HepG2 (cell line): Measurements from ENCODE around the gene STX5. TPM values are rescaled to one million over a fixed set of nuclear protein-coding genes. Genes with fewer than 3 reads are reported as not detected.

Experiments
- ATRX ChIP-seq: sonication (generic); formaldehyde crosslinking; IDR thresholded peaks from 2 replicates; pipeline ENCODE4 v1.4.0; 2020; ENCODE audit warnings: missing genetic modification reagents, borderline replicate concordance
- BHLHE40 ChIP-seq: IDR thresholded peaks from 2 replicates; pipeline ENCODE4 v1.6.1; 2011; ENCODE audit warnings: low read length, improper control_type of control experiment
- CHD4 ChIP-seq: fragments of 200-600 bp; sonication (generic); IDR thresholded peaks from 2 replicates; pipeline ENCODE4 v1.7.0; 2017; ENCODE audit warnings: mild to moderate bottlenecking, low read length, borderline replicate concordance
- FOXK2 ChIP-seq: fragments of 450-650 bp; IDR thresholded peaks from 2 replicates; pipeline ENCODE4 v1.6.1; 2016
- GZF1 ChIP-seq: sonication (generic); formaldehyde crosslinking; IDR thresholded peaks from 2 replicates; pipeline ENCODE4 v1.5.1; 2020; ENCODE audit warnings: mild to moderate bottlenecking, missing genetic modification reagents
- HMG20B ChIP-seq: conservative IDR thresholded peaks from 2 replicates; pipeline ENCODE4 v1.6.1; 2016; ENCODE audit warnings: missing genetic modification reagents, missing compliant biosample characterization
- MED13 ChIP-seq: sonication (generic); formaldehyde crosslinking; IDR thresholded peaks from 2 replicates; pipeline ENCODE4 v1.5.0; 2020; ENCODE audit warnings: missing genetic modification reagents
- MIER3 ChIP-seq: IDR thresholded peaks from 2 replicates; pipeline ENCODE4 v1.6.1; 2016; ENCODE audit warnings: missing compliant biosample characterization, borderline replicate concordance
- NFE2L1 ChIP-seq: sonication (generic); formaldehyde crosslinking; IDR thresholded peaks from 2 replicates; pipeline ENCODE4 v1.4.0; 2020; ENCODE audit warnings: missing genetic modification reagents, mild to moderate bottlenecking, borderline replicate concordance
- NFE2L2 ChIP-seq: fragments of 150-350 bp; IDR thresholded peaks from 2 replicates; pipeline ENCODE4 v1.6.1; 2014; ENCODE audit warnings: low read length
- NR2F6 ChIP-seq, 2 experiments: IDR thresholded peaks; 2 replicates each; pipeline ENCODE4 v1.6.1; 2016; ENCODE audit warnings: antibody characterized with exemption in 1 of 2, mild to moderate bottlenecking in 1 of 2
- PCBP2 ChIP-seq: fragments of 200-400 bp; formaldehyde crosslinking; optimal IDR thresholded peaks from 2 replicates; pipeline ENCODE3; 2018; ENCODE audit warnings: low read length, low read depth; ENCODE audit not compliant: poor library complexity, severe bottlenecking
- PRDM10 ChIP-seq: sonication (generic); formaldehyde crosslinking; IDR thresholded peaks from 2 replicates; pipeline ENCODE4 v1.4.0; 2020; ENCODE audit warnings: low read depth, missing genetic modification reagents
- RAD51 ChIP-seq: fragments of 450-650 bp; IDR thresholded peaks from 2 replicates; pipeline ENCODE4 v1.6.1; 2016; ENCODE audit warnings: borderline replicate concordance
- RARA ChIP-seq: IDR thresholded peaks from 2 replicates; pipeline ENCODE4 v1.6.1; 2016; ENCODE audit warnings: missing genetic modification reagents, missing compliant biosample characterization
- SP2 ChIP-seq: sonication (generic); formaldehyde crosslinking; IDR thresholded peaks from 2 replicates; pipeline ENCODE4 v1.5.1; 2020; ENCODE audit warnings: mild to moderate bottlenecking, missing genetic modification reagents
- TRIM22 ChIP-seq: fragments of 450-650 bp; IDR thresholded peaks from 2 replicates; pipeline ENCODE4 v1.6.1; 2017
- ZBTB1 ChIP-seq: sonication (generic); formaldehyde crosslinking; IDR thresholded peaks from 2 replicates; pipeline ENCODE4 v1.4.0; 2020; ENCODE audit warnings: missing genetic modification reagents, borderline replicate concordance
- ZNF260 ChIP-seq: sonication (generic); formaldehyde crosslinking; IDR thresholded peaks from 2 replicates; pipeline ENCODE4 v1.4.0; 2020; ENCODE audit warnings: missing genetic modification reagents, low read depth, mild to moderate bottlenecking, borderline replicate concordance
- ZNF619 ChIP-seq: sonication (generic); formaldehyde crosslinking; IDR thresholded peaks from 2 replicates; pipeline ENCODE4 v1.4.0; 2020; ENCODE audit warnings: mild to moderate bottlenecking, missing genetic modification reagents
- ZNF644 ChIP-seq: IDR thresholded peaks from 2 replicates; pipeline ENCODE4 v1.6.1; 2016; ENCODE audit warnings: low read depth
- ZNF704 ChIP-seq: sonication (generic); formaldehyde crosslinking; IDR thresholded peaks from 2 replicates; pipeline ENCODE4 v1.8.1; 2023; ENCODE audit warnings: mild to moderate bottlenecking, inconsistent platforms, moderate library complexity, missing genetic modification reagents, borderline replicate concordance
- polyA plus RNA-seq, 8 experiments: library from polyadenylated mRNA; depleted of rRNA in 3 of 8; stranded (reverse) in 7 of 8; unstranded in 1 of 8; fragments of >200 nt; fragmentation: Illumina TruSeq in 4 of 8; extraction: Trizol in 4 of 8; gene quantifications; 2 replicates each; pipeline versions ENCODE4 v1.2.1 to v1.2.3, GENCODE V29; 2011 to 2016; ENCODE audit warnings: low read depth in 4 of 8, missing spikeins in 1 of 8, mixed read lengths in 1 of 8; ENCODE audit not compliant: insufficient read depth in 1 of 8
- total RNA-seq, 5 experiments: library from RNA; depleted of rRNA; stranded (reverse); fragments of >200 nt; fragmentation: Illumina TruSeq; extraction: Trizol; gene quantifications; 2 replicates each; pipeline ENCODE4 v1.2.3, GENCODE V29; 2016; ENCODE audit warnings: low read depth in 1 of 5
- TF ChIP-seq, protein P1 (sequence below): sonication (generic); formaldehyde crosslinking; conservative IDR thresholded peaks from 2 replicates; pipeline ENCODE4 v1.8.0; 2022; ENCODE audit warnings: low read depth, missing genetic modification reagents

The STX5 gene
- total and polyA plus RNA-seq, 2 of the 13 experiments (the other 11 are each of a cell fraction or from before 2014, with no cell fraction given) = 26.9 to 30.0 TPM

DNA sequence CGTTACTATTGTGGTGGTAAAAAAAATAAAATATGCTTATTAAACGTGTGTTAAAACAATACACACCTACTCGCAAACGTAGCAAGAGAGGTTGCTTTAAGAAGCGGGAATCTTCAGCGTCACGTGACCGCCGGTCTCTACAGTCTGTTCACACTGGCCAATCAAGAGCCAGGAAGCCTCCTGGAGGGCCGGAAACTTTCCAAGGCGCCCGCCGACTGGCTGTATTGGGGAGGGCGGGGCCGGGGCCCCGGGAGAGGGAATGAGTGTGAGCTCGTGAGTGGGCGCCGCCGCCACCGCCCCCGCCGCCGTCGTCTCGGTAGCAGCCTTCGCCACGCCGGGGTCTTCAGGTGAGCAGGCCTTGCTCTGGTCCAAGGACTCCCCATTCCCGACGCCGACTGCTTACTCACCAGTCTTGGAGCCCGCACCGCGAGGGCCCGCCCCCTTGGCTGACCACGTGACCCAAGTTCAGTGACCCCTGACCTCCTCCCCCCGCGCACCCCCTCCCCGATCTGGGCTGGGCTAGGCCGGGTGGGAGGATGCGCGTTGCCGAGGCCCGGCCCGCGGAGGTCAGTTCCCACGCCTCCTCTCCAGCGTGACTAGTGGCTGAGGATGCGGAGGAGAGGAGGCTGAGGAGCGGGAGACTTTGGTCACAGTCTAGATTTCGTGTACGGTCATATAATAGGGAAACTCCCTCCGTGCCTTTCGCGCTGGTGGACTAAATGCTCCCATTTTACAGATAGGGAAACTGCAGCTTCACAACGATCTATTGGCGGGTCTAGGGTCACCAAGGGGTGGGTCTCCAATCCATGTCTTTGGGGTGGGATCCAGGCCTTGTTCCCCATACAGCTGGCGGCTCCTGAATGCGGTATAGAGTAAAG lies 60.5 kb downstream of the STX5 start, which contains the start of gene TAF6L (continued):
- TF ChIP-seq PRDM10 (CRISPR knock-in tag) (peak; percentile 67; the same call in 1 of the 2 replicates), HMG20B (CRISPR knock-in tag) (no peak), CHD4 (no peak), RARA (CRISPR knock-in tag) (peak; percentile 42; the same call in 1 of the 2 replicates), NFE2L1 (CRISPR knock-in tag) (no peak), MIER3 (CRISPR knock-in tag) (peak; percentile 47; the same call in 1 of the 2 replicates), ZNF704 (CRISPR knock-in tag) (no peak; the same call in 1 of the 2 replicates), FOXK2 (no peak), TRIM22 (no peak), ATRX (CRISPR knock-in tag) (no peak), RAD51 (peak; percentile 96), GZF1 (CRISPR knock-in tag) (no peak), SP2 (CRISPR knock-in tag) (peak; percentile 69), ZNF619 (no peak), BHLHE40 (peak; percentile 87), ZNF644 (CRISPR knock-in tag) (no peak), NR2F6 (IDR thresholded peaks at IDR 0.05) (peak; percentile 97), NR2F6 (CRISPR knock-in tag; IDR thresholded peaks at IDR 0.05) (peak; percentile 99), NFE2L2 (no peak), ZBTB1 (CRISPR knock-in tag) (no peak), PCBP2 (no peak), MED13 (CRISPR knock-in tag) (no peak; the same call in 1 of the 2 replicates), ZNF260 (CRISPR knock-in tag) (no peak)
- TF ChIP-seq, protein P1, sequence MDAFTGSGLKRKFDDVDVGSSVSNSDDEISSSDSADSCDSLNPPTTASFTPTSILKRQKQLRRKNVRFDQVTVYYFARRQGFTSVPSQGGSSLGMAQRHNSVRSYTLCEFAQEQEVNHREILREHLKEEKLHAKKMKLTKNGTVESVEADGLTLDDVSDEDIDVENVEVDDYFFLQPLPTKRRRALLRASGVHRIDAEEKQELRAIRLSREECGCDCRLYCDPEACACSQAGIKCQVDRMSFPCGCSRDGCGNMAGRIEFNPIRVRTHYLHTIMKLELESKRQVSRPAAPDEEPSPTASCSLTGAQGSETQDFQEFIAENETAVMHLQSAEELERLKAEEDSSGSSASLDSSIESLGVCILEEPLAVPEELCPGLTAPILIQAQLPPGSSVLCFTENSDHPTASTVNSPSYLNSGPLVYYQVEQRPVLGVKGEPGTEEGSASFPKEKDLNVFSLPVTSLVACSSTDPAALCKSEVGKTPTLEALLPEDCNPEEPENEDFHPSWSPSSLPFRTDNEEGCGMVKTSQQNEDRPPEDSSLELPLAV (CRISPR knock-in tag) = no peak
